ENCODE results near the gene TP63.
"Not testable (repeated sequence)": the region's sequence is repeated elsewhere in the genome, so short reads cannot be mapped to it uniquely, and the experiment has no call there.

TP63 gene

GRCh38 chr3:189631373-189631408 lies at the start of gene TP63:
TP63 (plus strand) TSS chr3:189631389; CDS start chr3:189631516, 127 bp downstream.
- DNase-seq (ENCODE audit: low spot score) = no peak

GRCh38 chr3:189582179-189582578 lies 49.0 kb upstream of the TP63 start:
- no peak for DNase-seq (ENCODE audit: low spot score)

DNA sequence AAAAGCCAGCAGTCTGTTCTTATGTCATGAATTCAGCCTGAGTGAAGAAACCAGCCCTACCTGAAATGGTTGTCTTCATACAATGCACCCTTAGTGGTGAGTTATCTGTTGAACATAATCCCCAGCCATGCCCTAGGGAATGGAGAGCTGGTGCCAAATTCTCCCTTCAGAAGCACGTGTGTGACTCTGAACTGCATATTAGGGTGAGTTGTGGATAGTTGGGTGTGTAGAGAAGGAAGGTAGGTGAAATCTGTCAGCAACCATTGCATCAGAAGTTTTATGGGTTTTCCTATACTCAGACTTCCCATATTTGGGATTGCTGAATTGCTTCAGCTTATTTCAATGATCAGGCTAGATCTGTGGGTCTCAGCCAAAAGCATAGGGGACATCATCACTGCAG lies 46.5 kb upstream of the TP63 start:
- no peak for DNase-seq (ENCODE audit: low spot score)

- no peak for DNase-seq (ENCODE audit: low spot score)
Observed at GRCh38 chr3:189586941-189587663, 44.1 kb upstream of the TP63 start.

- no peak for DNase-seq (ENCODE audit: low spot score)
Observed at GRCh38 chr3:189587664-189588040, 43.5 kb upstream of the TP63 start.

- DNase-seq (ENCODE audit: low spot score) = no peak
Observed at GRCh38 chr3:189588070-189588469, 43.1 kb upstream of the TP63 start.

GRCh38 chr3:189588475-189589178 lies 42.6 kb upstream of the TP63 start:
- no peak for DNase-seq (ENCODE audit: low spot score)

DNA sequence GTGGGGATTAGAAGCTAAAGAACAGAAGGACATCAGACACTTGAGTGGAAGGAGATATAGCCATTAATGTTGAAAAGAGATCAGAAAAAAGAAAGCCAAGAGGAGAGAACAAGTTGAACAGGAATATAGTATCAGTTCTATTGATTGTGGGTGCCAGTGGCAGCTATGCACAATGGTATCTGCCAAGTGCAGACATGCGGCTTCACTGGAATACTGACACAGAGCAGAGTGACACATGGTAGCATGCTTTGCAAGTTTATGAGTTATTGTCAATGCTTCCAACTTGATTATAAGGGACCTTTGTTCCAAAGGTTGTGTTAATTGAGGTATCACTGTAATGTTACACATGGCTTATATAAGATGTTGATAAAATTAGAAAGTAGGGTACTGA lies 42.0 kb upstream of the TP63 start:
- no peak for DNase-seq (ENCODE audit: low spot score)

DNA sequence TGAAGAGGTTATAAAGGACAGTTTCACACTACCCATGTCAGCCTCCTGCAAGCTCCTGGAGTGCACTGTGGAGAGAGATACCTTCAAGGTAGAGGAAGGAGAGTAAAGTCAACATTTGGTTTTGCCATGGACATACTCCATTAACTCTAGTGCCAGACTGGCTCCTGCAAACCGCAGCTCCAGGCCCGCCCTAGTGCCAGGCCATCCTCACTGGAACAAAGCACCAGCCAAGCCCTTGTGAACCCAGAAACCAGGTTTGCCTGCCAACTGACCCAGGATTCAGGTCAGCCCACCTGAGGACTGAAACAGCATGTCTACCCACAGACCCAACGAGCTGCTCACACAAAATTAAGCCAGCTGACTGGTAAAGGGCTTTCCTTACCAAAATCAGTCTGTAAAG lies 41.0 kb upstream of the TP63 start:
- DNase-seq (ENCODE audit: low spot score) = no peak

- no peak for DNase-seq (ENCODE audit: low spot score)
Observed at GRCh38 chr3:189593581-189593980, 37.6 kb upstream of the TP63 start.

DNA sequence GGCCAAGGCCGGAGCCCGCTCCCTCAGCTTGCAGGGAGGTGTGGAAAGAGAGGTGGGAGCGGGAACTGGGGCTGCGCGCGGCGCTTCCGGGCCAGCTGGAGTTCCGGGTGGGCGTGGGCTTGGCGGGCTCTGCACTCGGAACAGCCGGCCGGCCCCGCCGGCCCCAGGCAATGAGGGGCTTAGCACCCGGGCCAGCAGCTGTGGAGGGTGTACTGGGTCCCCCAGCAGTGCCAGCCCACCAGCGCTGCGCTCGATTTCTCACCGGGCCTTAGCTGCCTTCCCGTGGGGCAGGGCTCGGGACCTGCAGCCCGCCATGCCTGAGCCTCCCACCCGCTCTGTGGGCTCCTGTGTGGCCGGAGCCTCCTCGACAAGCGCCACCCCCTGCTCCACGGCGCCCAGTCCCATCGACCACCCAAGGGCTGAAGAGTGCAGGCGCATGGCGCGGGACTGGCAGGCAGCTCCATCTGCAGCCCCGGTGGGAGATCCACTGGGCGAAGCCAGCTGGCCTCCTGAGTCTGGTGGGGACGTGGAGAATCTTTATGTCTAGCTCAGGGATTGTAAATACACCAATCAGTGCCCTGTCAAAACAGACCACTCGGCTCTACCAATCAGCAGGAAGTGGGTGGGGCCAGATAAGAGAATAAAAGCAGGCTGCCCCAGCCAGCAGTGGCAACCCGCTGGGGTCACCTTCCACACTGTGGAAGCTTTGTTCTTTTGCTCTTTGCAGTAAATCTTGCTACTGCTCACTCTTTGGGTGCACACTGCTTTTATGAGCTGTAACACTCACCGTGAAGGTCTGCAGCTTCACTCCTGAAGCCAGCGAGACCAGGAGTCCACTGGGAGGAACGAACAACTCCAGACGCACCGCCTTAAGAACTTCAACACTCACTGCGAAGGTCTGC lies 34.9 kb upstream of the TP63 start:
- not testable (repeated sequence) for DNase-seq (ENCODE audit: low spot score)

- DNase-seq (ENCODE audit: low spot score) = no peak
Observed at GRCh38 chr3:189597918-189598317, 33.3 kb upstream of the TP63 start.

GRCh38 chr3:189598530-189599225 lies 32.5 kb upstream of the TP63 start:
- DNase-seq (ENCODE audit: low spot score) = no peak

DNA sequence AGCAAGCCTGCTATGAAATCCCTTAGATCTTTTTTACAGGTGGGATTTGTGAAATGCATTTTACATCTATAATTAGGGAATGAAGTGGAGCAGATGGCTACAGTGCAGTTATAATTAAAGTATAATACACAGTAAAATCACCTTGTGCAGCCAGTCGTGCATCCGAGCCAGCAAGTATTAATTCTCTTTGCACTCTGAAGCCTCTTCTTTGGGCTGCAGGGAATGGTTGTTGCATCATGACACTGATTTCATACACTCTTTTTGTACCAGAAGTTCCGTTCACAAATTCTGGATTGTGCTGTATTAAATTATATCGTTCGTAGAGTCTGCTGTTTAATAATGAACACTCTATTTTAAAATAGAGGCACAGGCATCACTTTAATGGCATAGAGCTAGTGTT lies 28.7 kb upstream of the TP63 start:
- DNase-seq (ENCODE audit: low spot score) = no peak

DNA sequence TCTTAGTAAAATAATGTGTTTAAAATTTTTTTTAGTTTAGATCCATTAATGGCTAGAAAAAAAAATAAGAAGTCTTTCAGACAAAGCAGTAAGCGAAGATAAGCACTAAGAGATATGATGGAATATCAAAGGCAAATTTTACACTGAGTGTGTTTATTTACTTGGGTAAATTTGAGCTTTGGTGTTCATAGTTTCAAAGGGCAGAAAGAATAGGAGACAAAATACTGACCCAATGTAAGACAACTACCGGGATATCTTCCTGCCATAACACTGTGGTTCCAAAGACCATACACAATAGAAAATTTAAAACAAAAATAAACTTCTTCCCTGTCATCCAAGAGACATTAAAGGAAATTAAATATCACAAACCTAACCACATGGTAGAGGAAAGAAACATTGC lies 25.5 kb upstream of the TP63 start:
- no peak for DNase-seq (ENCODE audit: low spot score)

DNA sequence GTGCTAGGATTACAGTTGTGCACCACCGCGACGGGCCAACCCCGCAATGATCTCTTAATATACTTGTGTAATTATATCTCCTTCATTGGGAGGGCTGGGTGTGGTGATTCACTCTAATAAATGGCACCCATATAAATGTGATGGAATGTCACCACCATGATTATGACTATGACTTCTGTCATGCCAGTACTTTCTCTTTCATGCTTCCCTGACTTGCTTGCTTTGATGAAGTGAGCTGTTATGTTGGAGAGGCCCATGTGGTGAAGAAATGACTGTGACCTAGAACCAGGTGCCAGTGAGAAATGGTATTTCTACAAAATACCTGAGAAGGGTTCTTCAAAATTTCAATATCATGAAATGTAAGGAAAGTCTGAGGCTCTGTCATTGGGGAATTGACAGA lies 24.4 kb upstream of the TP63 start:
- DNase-seq (ENCODE audit: low spot score) = no peak

GRCh38 chr3:189612641-189613040 lies 18.5 kb upstream of the TP63 start:
- DNase-seq (ENCODE audit: low spot score) = not testable (repeated sequence)

DNA sequence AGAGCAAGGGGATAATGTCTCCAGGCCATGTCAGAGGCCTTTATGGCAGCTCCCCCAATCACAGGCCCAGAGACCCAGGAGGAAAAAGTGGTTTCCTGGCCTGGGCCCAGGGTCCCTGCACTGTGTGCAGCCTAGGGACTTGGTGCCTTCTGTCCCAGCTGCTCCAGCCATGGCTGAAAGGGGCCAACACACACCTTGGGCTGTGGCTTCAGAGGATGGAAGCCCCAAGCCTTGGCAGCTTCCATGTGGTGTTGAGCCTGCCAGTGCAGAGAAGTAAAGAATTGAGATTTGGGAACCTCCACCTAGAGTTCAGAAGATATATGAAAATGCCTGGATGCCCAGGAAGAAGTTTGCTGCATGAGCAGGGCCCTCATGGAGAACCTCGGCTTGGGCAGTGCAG lies 18.1 kb upstream of the TP63 start:
- no peak for DNase-seq (ENCODE audit: low spot score)

DNA sequence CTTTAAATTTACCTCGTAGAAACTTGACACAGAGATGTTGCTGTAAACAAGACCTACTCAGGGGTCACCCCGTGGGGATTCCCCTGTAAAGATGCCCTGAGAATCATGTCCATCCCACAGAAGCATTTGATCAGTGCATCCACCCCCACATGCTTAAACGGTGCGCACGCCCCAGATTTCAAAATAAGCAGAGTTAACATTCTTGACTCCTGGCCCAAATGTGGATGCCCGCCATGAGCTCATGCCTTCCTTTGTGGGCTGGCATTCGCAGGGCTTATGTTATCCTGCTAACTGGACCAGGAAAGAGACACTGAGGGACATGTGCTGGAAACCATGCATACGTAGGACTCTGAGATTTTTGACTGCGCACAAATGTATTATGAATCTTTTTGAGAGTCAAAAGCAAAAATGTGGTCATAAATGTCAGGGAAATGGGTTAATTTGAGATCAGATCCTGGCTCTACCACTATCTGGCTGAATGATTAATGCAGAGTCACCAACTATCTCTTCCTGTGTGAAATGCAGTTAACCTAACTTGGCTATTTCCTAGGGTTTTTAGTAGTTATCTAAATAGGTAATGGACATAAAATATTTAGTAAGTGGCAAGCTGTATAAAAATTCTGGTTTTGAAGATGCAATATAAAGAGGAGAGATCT lies 9.1 kb upstream of the TP63 start:
- DNase-seq (ENCODE audit: low spot score) = no peak

DNA sequence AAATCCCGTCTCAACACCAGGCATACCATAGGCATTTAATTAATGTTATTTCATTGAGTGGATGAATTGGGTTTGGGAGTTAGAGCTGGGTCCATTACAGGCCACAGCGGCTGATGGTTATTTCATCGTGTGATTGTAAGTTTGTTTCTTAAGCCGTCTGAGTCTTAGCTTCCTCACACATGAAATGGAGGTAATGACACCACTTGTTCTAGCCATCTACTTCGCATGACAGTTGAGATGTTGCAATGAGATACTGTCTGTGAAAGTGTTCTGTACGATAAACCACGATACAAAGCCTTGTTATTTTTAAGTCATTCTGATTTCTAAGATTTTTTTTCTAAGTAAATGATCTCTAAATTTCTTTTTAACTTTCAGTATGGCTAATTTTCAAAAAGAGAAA lies 8.6 kb upstream of the TP63 start:
- no peak for DNase-seq (ENCODE audit: low spot score)

GRCh38 chr3:189624130-189624529 lies 7.1 kb upstream of the TP63 start:
- no peak for DNase-seq (ENCODE audit: low spot score)

DNA sequence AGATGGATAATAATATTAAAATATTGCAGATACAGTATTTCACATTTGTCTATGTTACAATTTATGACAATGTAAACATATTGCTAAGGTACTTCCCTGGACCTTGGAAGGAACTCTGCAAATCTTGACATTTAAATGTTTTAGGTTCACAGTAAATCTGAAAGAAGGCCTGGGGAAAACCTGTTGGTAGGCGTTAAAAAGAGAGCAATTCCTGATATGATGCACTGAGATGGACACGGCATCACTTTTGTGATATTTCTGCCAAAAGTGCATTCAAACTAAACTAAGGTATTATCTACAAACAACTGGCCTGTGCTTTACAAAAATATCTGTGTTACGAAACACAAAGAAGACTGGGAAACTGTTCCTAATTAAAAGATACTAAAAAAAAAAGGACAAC lies 6.1 kb upstream of the TP63 start:
- no peak for DNase-seq (ENCODE audit: low spot score)

GRCh38 chr3:189625572-189625971 lies 5.6 kb upstream of the TP63 start:
- no peak for DNase-seq (ENCODE audit: low spot score)
